Neuron (in vitro differentiated cells): ENCODE results near the gene OR1E2.
"Not testable (repeated sequence)": the region's sequence is repeated elsewhere in the genome, so short reads cannot be mapped to it uniquely, and the experiment has no call there.

Experiments used
- H2AFZ ChIP-seq: one replicate; pipeline ENCODE4 v1.6.1; 2013; ENCODE audit warnings: low read depth, mild to moderate bottlenecking, inconsistent platforms, low read length, moderate library complexity
- H3K27me3 ChIP-seq: one replicate; pipeline ENCODE4 v1.6.1; 2013; ENCODE audit warnings: low read length; ENCODE audit not compliant: insufficient read depth
- H3K36me3 ChIP-seq: one replicate; pipeline ENCODE4 v1.6.1; 2013; ENCODE audit warnings: low read length; ENCODE audit not compliant: insufficient read depth
- H3K4me1 ChIP-seq: one replicate; pipeline ENCODE4 v1.6.1; 2013; ENCODE audit warnings: low read length; ENCODE audit not compliant: insufficient read depth
- H3K4me3 ChIP-seq: 2 replicates; pipeline ENCODE4 v1.5.1; 2013; ENCODE audit warnings: mild to moderate bottlenecking, low read length, moderate library complexity
- H3K9me3 ChIP-seq: one replicate; pipeline ENCODE4 v1.6.1; 2013; ENCODE audit warnings: low read length

Gene OR1E2

DNA sequence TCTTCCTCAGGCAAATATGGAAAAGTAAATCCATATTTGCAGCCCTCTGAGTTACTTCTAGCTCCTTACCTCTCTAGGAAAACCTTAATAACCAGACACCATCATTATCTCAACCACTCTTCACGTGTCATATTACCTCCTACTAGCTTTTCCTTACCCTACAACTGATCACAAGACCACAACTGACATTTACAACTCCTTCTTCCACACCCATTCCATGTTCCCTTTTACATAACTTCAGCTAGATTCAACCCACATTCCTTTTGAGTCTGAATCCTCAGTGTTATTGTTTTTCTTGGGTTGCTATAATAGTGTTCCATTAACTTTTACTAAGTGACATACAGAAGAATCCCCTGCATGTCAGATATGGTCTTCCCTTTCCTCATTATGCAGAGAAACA, 4.7 kb upstream of the OR1E2 start:
- H2AFZ ChIP-seq, result no peak overlapping the region
- no peaks in the 10 kb centered on the region for H3K9me3 ChIP-seq
- H3K36me3 ChIP-seq, result no peaks in the 10 kb centered on the region
- H3K4me1 ChIP-seq, result no peaks in the 10 kb centered on the region
- no peak overlapping the region for H3K4me3 ChIP-seq
- H3K27me3 ChIP-seq, result peaks cover 2% of the 10 kb centered on the region

DNA sequence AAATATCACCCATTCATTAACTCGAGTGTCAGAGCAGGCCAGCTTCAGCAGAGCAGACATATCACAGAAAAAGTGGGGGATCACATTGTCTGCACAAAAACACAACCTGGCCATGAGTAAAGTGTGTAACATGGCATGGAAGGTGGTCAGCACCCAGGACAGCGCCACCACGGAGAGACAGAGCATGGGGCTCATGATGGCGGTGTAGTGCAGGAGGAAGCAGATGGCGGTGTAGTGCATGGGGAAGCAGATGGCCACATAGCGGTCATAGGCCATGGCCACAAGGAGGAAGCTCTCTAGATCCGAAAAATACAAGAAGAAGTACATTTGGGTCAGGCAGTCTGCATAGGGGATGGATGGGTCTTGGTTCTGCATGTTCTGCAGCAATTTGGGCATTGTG, 426 bp downstream of the OR1E2 start:
- not testable (repeated sequence) for H3K27me3 ChIP-seq, H3K9me3 ChIP-seq, H2AFZ ChIP-seq, H3K4me3 ChIP-seq, H3K36me3 ChIP-seq, H3K4me1 ChIP-seq

DNA sequence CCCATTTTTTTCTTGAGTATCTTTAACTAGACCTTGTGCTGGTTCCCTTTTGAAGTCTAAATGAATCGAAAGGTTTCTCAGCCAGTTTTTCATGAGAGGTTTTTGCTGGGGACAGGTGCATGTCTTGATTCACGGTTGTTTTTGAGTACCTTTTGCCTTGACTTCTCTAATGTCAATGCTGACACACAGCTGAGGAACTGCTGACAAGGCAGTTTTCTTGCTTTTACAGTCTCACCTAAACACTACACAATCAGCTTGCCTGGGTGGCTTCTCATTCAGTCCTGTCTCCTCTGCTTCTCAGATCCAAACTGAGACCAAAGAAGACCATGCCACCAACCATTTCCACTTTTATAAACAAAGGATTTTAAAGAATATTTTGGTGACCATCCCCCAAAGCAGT, 15.4 kb downstream of the OR1E2 start:
- Histone ChIP-seq H3K9me3 (no peaks in the 10 kb centered on the region), H3K36me3 (no peaks in the 10 kb centered on the region), H3K4me3 (no peak overlapping the region), H3K27me3 (no peaks in the 10 kb centered on the region), H2AFZ (no peak overlapping the region), H3K4me1 (no peaks in the 10 kb centered on the region)

DNA sequence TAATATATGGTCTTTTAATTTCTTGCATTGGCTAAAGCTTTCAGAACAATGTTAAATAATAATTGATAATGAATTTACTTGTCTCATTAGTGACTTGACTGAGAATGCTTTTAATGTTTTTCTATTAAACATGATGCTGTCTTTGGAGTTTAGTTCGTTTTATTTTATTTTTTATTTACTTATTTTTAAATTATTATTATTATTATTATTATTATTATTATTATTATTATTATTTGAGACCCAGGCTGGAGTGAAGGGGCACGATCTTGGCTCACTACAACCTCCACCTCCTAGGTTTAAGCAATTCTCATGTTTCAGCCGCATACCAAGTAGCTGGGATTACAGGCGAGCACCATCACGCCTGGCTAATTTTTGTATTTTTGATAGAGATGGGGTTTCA, 18.0 kb downstream of the OR1E2 start:
- no peak overlapping the region for H3K4me3 ChIP-seq
- H3K9me3 ChIP-seq, result no peaks in the 10 kb centered on the region
- no peaks in the 10 kb centered on the region for H3K4me1 ChIP-seq
- no peaks in the 10 kb centered on the region for H3K27me3 ChIP-seq
- no peaks in the 10 kb centered on the region for H3K36me3 ChIP-seq
- H2AFZ ChIP-seq, result no peak overlapping the region

DNA sequence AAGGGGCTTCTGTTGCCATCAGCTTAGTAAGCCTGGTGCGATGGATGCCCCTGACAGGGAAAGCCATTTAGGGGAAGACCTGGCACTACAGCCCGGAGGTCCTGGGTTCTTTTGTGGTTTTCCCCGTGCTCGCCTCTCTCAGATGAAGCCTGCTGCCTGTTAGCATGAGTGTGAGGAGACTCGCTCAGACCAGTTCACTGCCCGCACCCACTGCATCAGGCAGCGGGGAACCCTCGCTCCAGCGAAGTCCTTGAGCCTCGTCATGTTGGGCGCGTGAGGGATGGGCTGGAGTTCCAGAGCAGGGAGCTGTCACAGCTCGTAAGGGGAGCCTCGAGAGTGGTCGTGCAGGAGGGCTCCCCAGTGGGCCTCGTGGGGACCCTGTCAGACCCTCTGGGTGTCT, 21.4 kb downstream of the OR1E2 start:
- not testable (repeated sequence) for H3K27me3 ChIP-seq, H3K4me1 ChIP-seq, H3K4me3 ChIP-seq, H3K36me3 ChIP-seq, H3K9me3 ChIP-seq, H2AFZ ChIP-seq

DNA sequence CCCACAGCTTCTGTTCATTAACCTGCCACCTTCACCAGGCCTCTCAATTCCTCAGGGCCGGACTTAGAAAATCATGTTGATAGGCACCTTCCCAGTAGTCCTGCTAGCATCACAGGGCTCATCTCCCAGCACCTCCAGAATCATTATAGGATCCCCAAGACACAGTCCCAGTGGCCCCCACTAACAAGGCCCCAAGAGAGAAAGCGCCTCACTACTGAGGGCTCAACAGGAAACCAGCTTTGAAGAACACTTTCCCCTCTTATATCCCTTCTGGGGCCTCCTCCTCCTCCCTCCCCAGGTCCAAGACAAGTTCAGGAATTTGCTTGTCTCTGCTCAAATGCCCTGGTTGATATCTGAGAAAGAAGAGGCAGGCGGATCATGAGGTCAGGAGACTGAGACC, 22.6 kb downstream of the OR1E2 start, which contains the start of gene OR3A3:
TSS of gene OR3A3 (plus strand) at position 301 of the 400 bp plus-strand sequence.
- Histone ChIP-seq H3K9me3 (no peaks in the 10 kb centered on the region), H3K4me1 (no peaks in the 10 kb centered on the region), H2AFZ (no peak within 1 kb of the TSS), H3K27me3 (no peaks in the 10 kb centered on the region), H3K4me3 (no peak within 1 kb of the TSS), H3K36me3 (no peaks in the 10 kb centered on the region)

DNA sequence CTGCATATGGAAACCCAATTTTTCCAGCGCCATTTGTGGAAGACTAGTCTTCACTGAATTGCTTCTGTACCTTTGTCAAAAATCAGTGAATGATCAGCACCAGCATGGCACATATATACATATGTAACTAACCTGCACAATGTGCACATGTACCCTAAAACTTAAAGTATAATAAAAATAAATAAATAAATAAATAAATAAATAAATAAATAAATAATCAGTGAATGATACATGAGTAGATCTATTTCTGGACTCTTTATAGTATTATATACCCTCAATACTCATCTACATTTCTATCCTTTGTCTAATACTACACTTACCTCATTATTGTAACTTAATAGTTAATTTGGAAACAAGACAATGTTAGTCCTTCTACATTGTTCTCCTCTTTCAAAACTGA, 29.8 kb downstream of the OR1E2 start:
- H2AFZ ChIP-seq, H3K4me3 ChIP-seq, H3K27me3 ChIP-seq, H3K9me3 ChIP-seq, H3K4me1 ChIP-seq, H3K36me3 ChIP-seq: not testable (repeated sequence)

DNA sequence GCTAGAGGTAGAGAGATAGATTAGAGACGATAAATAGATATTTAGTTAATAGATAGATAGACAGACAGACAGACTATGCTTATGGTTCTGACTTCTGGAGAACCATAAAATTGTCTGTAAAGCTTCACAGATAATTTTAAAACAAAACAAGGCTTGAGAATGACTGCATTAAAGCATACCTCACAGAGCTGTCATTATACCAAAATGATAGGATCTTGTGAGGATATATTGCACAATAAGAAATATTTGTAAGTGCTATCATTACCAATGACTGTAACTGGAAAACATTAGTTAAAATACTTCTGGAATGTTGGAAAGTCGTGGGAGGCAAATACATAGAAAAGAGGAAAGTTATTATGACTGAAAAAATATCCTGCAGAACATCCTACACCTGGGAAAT, 31.9 kb downstream of the OR1E2 start:
- Histone ChIP-seq H3K27me3 (no peaks in the 10 kb centered on the region), H3K9me3 (no peaks in the 10 kb centered on the region), H3K36me3 (no peaks in the 10 kb centered on the region), H3K4me1 (no peaks in the 10 kb centered on the region), H2AFZ (no peak overlapping the region), H3K4me3 (no peak overlapping the region)

DNA sequence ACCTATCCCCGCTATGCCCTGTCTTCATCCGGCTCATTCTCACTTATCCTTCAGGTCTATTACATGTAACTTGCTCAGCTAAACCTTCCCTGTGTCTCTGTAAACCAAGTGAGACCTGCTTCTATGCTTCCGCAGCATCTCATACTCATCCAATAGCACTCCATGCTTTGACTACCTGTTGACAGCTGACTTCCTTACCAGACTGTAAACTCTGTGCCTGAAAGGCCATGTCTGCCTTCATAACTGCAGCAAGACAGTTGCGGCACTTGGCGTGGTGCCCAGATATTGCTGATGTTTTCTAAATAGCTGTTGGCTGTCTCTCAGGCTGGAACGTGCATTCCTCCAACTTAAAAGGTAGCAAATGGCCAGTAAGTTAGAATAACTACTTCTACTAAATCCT, 33.6 kb downstream of the OR1E2 start:
- no peaks in the 10 kb centered on the region for H3K9me3 ChIP-seq
- H2AFZ ChIP-seq, result no peak overlapping the region
- H3K4me3 ChIP-seq, result no peak overlapping the region
- H3K4me1 ChIP-seq, result no peaks in the 10 kb centered on the region
- H3K36me3 ChIP-seq, result no peaks in the 10 kb centered on the region
- H3K27me3 ChIP-seq, result no peaks in the 10 kb centered on the region

DNA sequence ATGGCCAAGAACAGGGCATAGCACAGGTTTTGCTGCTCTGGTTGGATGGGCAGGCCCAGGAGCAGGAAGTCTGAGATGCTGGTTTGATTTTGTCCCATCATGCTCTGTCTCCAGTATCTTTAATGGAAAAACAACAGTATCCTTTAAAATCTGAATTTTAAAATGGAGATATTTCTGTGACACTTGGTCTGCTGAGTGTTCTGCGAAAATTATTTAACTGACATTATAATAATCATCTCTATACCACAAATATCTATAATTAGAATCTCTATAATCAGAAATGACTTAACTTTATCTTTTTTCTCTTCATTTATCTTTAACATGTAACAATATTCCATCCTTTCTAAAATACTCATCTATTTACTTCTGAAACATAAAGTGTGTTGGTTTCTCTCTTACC, 35.3 kb downstream of the OR1E2 start, which contains the start of gene OR1E1:
TSS of gene OR1E1 (minus strand) at position 101 of the 400 bp plus-strand sequence. CDS start at position 101, 0 bp downstream.
- H2AFZ ChIP-seq, result no peak within 1 kb of the TSS
- H3K27me3 ChIP-seq, result no peaks in the 10 kb centered on the region
- H3K4me1 ChIP-seq, result no peaks in the 10 kb centered on the region
- no peak within 1 kb of the TSS for H3K4me3 ChIP-seq
- no peaks in the 10 kb centered on the region for H3K9me3 ChIP-seq
- no peaks in the 10 kb centered on the region for H3K36me3 ChIP-seq

DNA sequence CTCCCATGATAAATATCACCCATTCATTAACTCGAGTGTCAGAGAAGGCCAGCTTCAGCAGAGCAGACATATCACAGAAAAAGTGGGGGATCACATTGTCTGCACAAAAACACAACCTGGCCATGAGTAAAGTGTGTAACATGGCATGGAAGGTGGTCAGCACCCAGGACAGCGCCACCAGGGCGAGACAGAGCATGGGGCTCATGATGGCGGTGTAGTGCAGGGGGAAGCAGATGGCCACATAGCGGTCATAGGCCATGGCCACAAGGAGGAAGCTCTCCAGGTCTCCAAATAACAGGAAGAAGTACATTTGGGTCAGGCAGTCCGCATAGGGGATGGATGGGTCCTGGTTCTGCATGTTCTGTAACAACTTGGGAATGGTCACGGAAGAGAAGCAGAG, 35.8 kb downstream of the OR1E2 start:
- not testable (repeated sequence) for H3K27me3 ChIP-seq, H2AFZ ChIP-seq, H3K9me3 ChIP-seq, H3K36me3 ChIP-seq, H3K4me1 ChIP-seq, H3K4me3 ChIP-seq

DNA sequence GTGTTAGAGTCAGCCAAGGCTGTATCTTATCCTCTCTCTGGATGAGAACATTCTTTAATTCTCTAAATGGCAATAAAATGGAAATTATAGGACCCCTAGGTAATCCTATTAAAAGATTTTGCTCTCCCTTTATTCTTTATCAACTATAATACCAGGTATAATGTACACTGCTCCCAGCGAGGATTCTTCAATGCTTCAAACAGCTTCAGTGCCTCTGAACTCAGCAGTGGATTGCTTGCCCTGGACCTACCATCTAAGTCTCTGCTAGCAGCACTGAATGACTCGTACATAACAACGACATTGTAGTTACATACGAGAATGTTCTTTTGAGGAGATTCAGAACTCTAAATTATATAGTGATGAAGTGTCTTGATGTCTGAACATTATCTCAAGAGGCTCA, 43.9 kb downstream of the OR1E2 start:
- Histone ChIP-seq H3K4me1 (no peaks in the 10 kb centered on the region), H2AFZ (no peak overlapping the region), H3K4me3 (no peak overlapping the region), H3K36me3 (no peaks in the 10 kb centered on the region), H3K9me3 (no peaks in the 10 kb centered on the region), H3K27me3 (no peaks in the 10 kb centered on the region)

DNA sequence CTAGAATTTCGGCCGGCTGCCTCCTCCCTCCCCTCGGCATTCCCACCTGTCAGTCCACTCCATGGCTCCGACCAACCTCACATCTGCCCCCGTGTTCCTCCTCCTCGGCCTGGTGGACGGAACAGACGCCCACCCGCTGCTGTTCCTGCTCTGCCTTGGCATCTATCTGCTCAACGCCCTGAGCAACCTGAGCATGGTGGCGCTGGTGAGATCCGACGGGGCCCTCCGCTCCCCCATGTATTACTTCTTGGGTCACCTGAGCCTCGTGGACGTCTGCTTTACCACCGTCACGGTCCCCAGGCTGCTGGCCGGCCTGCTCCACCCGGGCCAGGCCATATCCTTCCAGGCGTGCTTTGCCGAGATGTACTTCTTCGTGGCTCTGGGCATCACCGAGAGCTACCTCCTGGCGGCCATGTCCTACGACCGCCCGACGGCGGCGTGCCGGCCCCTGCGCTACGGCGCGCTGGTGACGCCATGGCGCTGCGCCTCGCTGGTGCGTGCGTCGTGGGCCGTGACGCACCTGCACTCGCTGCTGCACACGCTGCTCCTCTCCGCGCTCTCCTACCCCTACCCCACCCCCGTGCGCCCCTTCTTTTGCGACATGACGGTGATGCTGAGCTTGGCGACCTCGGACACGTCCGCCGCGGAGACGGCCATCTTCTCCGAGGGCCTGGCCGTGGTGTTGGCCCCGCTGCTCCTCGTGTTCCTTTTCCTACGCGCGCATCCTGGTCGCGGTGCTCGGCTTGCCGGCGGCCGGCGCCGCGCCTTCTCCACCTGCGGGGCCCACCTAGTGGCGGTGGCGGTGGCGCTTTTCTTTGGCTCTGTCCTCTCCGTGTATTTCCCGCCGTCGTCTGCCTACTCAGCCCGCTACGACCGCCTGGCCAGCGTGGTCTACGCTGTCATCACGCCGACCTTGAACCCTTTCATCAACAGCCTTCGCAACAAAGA, 47.5 kb downstream of the OR1E2 start, which contains the start of gene OR3A2:
TSS of gene OR3A2 (minus strand) at position 440 of the 948 bp plus-strand sequence.
- Histone ChIP-seq H3K27me3 (peaks cover 3% of the 10 kb centered on the region), H3K9me3 (no peaks in the 10 kb centered on the region), H3K4me1 (no peaks in the 10 kb centered on the region), H2AFZ (no peak within 1 kb of the TSS), H3K4me3 (no peak within 1 kb of the TSS), H3K36me3 (no peaks in the 10 kb centered on the region)
